Activated naive CD8-positive, alpha-beta T cell (primary cell): ENCODE data around the gene SIGLEC11.

Experiments
- H3K27ac Mint-ChIP-seq: one replicate; pipeline ENCODE4 v1.8.0; 2021; ENCODE audit warnings: mixed read lengths
- H3K27me3 Mint-ChIP-seq: one replicate; pipeline ENCODE4 v1.8.0; 2021; ENCODE audit warnings: mixed read lengths
- H3K36me3 Mint-ChIP-seq: one replicate; pipeline ENCODE4 v1.8.0; 2021; ENCODE audit warnings: mixed read lengths
- H3K4me1 Mint-ChIP-seq: one replicate; pipeline ENCODE4 v1.8.0; 2021; ENCODE audit warnings: low read depth, mixed read lengths
- H3K4me3 Mint-ChIP-seq: one replicate; pipeline ENCODE4 v1.8.0; 2021; ENCODE audit warnings: mild to moderate bottlenecking, mixed read lengths
- H3K9me3 Mint-ChIP-seq: one replicate; pipeline ENCODE4 v1.8.0; 2021; ENCODE audit warnings: low read depth, mixed read lengths

Gene SIGLEC11

DNA sequence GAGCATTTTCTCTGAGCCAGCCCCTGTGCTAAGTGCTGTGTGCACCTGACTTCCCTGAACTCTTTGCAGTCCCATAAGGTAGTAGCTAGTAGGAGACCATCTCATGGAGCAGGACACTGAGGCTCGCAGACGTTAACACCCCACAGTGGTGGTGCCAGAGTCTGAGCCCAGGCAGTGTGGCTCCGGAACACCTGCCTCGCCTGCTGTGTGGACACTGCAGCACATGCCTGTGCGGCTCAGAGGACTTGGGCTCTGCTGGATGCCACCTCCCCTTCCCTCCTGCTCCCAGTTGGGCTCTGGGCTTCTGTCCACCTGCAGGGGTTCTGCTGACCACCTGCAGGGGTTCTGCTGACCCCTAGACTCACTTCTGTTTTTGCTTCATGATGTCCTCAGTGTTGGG is 27.0 kb upstream of the SIGLEC11 start:
- H3K9me3 Mint-ChIP-seq: no peaks in the 10 kb centered on the region
- H3K4me1 Mint-ChIP-seq: peaks cover 10% of the 10 kb centered on the region
- no peaks in the 10 kb centered on the region for H3K27me3 Mint-ChIP-seq
- H3K36me3 Mint-ChIP-seq: peaks cover 18% of the 10 kb centered on the region
- no peak overlapping the region for H3K4me3 Mint-ChIP-seq
- no peak overlapping the region for H3K27ac Mint-ChIP-seq

DNA sequence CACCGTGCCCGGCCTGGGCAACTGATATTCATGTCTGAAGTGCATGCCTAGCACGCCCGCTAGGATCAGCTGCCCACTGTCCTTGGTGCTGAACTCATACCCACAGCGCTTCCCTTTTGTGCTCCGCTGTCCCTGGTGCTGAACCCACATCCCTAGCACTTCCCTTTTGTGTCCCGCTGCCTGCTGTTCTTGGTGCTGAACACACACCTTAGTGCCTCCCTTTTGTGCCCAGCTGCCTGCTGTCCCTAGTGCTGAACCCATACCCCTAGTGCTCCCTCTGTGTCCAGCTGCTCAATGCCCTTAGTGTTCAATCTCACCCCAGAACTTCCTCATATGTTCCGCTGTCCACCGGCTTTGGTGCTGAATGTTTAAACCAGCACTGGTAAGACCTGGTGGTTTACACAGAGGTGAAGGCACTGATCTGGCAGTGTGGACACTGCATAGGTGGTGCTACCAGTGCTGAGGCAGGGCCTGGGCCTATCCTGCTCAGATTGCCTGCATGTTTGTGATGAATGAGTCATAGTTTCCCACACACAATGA is 26.3 kb upstream of the SIGLEC11 start:
- H3K36me3 Mint-ChIP-seq: peaks cover 18% of the 10 kb centered on the region
- H3K4me1 Mint-ChIP-seq: peaks cover 10% of the 10 kb centered on the region
- H3K27me3 Mint-ChIP-seq: no peaks in the 10 kb centered on the region
- H3K27ac Mint-ChIP-seq: peak overlapping the region; percentile 35
- H3K4me3 Mint-ChIP-seq: no peak overlapping the region
- H3K9me3 Mint-ChIP-seq: no peaks in the 10 kb centered on the region

DNA sequence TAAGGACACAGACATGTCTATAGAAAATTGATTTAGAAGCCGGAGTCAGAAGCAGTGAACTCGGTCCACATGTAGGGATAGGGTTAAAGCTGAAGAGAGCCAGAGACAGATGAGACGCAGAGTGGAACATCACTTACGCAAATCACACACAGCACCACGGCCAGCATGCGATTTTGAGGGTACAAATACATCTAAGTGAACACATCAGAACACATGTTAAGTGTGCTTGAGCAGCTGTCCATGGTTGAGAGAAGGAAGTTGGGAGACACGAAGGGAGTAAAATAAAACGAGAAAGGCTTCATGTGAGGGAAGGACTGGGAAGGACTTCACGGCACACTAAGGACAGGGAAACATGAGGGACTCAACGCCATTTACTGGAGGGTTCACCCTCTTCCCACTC is 25.4 kb upstream of the SIGLEC11 start:
- Mint-ChIP-seq H3K4me1 (peaks cover 10% of the 10 kb centered on the region), H3K27me3 (no peaks in the 10 kb centered on the region), H3K36me3 (peaks cover 18% of the 10 kb centered on the region), H3K27ac (no peak overlapping the region), H3K4me3 (no peak overlapping the region), H3K9me3 (no peaks in the 10 kb centered on the region)

DNA sequence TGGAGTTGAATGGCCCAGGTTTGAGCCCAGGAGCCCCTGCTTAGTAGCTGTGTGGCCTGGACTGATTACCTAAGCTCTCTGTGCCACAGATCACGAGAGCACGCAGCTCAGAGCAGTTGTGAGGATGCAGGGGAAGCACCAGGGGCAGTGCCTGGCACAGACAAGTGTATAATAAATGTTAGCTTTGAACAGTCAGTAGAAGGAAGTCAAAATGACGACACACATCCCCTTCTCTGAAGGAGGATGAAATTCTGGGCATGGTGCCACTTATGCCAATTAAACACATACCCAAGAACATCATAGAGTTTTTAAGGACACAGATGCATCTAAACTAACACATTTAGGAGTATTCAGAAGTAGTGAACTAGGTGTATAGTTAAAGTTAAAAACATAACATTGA is 24.9 kb upstream of the SIGLEC11 start:
- Mint-ChIP-seq H3K36me3 (peaks cover 17% of the 10 kb centered on the region), H3K27ac (no peak overlapping the region), H3K4me3 (no peak overlapping the region), H3K27me3 (no peaks in the 10 kb centered on the region), H3K4me1 (peaks cover 10% of the 10 kb centered on the region), H3K9me3 (no peaks in the 10 kb centered on the region)

DNA sequence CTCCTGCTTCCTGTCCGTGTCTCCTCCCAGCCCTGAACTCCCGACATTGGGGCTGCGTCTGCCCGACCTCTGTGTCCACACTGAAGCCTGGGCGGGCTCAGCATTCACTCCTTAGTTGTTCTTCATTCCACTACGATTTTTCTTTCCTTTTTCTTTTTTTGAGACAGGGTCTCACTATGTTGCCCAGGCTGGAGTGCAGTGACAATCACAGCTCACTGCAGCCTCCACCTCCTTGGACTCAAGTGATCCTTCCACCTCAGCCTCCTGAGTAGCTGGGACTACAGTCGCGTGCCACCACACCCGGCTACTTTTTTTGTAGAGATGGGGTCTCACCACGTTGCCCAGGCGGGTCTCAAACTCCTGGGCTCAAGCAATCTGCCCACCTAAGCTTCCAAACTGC is 23.5 kb upstream of the SIGLEC11 start:
- H3K27me3 Mint-ChIP-seq: no peaks in the 10 kb centered on the region
- H3K36me3 Mint-ChIP-seq: peaks cover 16% of the 10 kb centered on the region
- peaks cover 10% of the 10 kb centered on the region for H3K4me1 Mint-ChIP-seq
- no peaks in the 10 kb centered on the region for H3K9me3 Mint-ChIP-seq
- no peak overlapping the region for H3K4me3 Mint-ChIP-seq
- H3K27ac Mint-ChIP-seq: no peak overlapping the region

DNA sequence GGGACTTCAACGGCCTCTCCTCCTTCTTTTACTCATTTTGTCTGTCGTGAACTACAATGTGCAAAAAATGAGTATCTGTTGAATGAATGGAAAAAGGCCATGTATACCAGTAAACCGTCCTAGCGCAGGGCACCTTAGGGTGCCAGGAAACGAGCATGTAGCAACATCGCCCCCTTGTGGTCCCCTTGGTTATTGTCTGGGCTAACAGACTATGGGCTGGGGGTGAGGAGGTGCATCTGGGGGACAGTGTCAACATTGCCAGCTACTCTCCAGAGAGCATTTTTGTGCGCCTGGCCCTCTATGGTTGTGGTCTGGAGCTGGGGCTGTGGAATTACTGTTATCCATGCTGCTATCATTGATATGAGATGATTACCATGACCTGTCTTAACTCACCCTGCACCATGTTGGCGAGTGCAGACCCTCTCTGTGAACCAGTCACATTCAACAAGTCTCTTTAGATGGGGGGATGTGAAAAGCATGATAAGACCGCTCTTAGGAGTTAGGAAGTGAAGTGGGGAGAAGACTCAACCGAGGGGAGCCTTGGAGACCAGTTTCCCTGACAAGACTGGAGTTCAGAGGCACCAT is 22.8 kb upstream of the SIGLEC11 start:
- peaks cover 12% of the 10 kb centered on the region for H3K36me3 Mint-ChIP-seq
- no peak overlapping the region for H3K4me3 Mint-ChIP-seq
- peaks cover 10% of the 10 kb centered on the region for H3K4me1 Mint-ChIP-seq
- no peaks in the 10 kb centered on the region for H3K27me3 Mint-ChIP-seq
- no peak overlapping the region for H3K27ac Mint-ChIP-seq
- H3K9me3 Mint-ChIP-seq: no peaks in the 10 kb centered on the region

DNA sequence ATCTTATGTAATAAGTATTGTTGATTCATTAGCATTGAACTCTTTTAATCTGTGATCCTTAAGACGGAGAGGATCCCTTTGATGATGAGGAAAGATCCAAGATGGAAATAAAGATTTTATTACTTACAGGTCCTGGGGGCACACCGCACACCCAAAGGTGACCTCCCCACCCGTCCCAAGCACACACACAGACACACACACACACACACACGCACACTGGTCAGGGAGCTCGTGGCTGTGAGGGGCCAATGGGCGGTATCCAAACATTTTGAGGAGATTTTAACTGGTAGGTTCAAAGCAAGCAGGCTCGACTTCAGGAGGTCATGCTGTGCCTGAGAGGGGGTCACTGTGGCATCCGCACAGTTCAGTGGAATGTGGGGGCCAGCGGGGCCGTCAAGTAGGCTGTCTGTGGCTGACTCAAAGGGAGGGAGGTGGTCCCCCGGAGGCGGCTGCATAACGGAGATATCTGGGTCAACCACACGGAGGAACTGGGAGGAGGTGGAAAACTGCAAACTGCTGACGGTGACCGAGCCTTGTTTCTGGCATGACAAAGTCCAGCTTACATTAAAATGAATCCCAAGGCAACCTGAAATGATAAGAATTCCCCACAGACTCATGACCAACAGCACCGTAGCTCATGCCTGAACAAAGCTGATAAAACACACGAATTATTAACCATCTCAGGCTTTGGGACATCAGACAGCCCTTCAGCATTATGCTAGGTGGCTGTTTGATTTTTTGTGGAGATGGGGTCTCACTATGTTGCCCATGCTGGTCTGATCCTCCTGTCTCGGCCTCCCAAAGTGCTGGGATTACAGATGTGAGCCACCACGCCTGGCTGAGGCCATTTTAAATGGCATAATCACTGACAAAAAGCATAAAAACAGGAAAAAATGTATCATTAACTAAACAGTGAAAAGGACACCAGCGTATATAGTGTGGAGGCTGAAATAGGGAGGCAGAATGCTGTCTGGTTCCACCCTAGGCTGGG is 20.9 kb upstream of the SIGLEC11 start:
- Mint-ChIP-seq H3K27ac (no peak overlapping the region), H3K36me3 (peaks cover 4% of the 10 kb centered on the region), H3K4me3 (no peak overlapping the region), H3K27me3 (no peaks in the 10 kb centered on the region), H3K4me1 (no peaks in the 10 kb centered on the region), H3K9me3 (no peaks in the 10 kb centered on the region)

DNA sequence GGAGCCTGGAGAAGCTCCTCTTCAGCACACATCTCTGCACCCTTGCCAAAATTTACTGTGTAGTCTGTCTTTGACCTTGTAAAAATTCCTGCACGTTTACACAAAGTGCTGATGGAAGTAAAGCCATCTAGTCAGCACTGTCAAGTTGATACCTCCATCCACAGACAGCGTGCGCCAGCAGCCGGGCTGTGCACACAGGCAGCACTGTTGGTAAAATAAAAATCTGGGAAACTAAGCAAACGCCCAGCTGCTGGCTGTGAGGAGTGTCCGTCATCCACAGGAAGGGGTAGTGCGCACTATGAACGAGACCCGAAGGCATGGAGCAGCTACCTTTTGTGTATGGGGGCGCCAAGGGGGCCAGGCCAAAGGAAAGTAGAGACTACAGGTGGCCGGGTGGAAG is 17.4 kb upstream of the SIGLEC11 start:
- Mint-ChIP-seq H3K9me3 (no peaks in the 10 kb centered on the region), H3K36me3 (no peaks in the 10 kb centered on the region), H3K27ac (no peak overlapping the region), H3K4me1 (no peaks in the 10 kb centered on the region), H3K4me3 (no peak overlapping the region), H3K27me3 (no peaks in the 10 kb centered on the region)

DNA sequence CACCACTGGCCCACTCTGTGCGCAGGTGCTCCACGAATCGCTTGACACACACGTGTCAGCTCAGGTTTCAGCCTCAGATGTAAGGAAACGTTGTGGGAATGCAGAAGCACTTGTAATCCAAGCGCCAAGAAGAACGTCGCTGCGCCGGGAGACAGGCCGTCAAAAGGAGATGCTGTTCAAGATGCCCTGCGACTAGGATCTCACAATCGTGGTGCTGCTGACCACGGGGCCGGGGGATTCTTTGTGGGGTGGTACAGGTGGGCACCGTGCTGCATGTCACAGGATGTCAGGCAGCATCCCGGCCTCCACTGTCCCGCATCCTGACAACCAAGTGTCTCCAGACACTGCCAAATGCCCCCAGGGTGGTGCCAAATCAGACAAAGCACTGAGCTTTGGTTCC is 16.9 kb upstream of the SIGLEC11 start:
- H3K36me3 Mint-ChIP-seq: no peaks in the 10 kb centered on the region
- no peak overlapping the region for H3K27ac Mint-ChIP-seq
- no peaks in the 10 kb centered on the region for H3K27me3 Mint-ChIP-seq
- H3K4me3 Mint-ChIP-seq: no peak overlapping the region
- no peaks in the 10 kb centered on the region for H3K4me1 Mint-ChIP-seq
- no peaks in the 10 kb centered on the region for H3K9me3 Mint-ChIP-seq

DNA sequence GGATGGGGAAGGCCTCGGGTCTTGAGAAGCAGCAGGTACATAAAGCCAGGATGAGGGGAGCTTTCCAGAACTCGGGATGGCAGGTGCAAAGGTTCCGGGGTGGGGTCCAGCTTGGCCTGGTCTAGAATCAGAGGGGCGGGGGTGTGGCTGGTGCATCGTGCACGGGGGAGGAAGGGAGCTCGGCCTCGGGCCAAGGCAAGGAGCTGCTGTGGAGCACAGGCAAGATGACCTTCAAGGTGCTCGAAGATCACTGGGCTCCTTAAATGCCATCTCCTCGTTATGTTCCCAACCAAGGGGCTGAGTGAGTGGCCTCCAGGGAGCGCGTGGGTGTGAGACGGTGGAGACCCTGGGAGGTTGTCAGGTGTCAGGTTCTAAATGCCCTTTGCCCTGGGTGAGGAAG is 16.1 kb upstream of the SIGLEC11 start:
- H3K27me3 Mint-ChIP-seq: no peaks in the 10 kb centered on the region
- no peaks in the 10 kb centered on the region for H3K9me3 Mint-ChIP-seq
- no peaks in the 10 kb centered on the region for H3K4me1 Mint-ChIP-seq
- no peak overlapping the region for H3K27ac Mint-ChIP-seq
- no peak overlapping the region for H3K4me3 Mint-ChIP-seq
- H3K36me3 Mint-ChIP-seq: no peaks in the 10 kb centered on the region

DNA sequence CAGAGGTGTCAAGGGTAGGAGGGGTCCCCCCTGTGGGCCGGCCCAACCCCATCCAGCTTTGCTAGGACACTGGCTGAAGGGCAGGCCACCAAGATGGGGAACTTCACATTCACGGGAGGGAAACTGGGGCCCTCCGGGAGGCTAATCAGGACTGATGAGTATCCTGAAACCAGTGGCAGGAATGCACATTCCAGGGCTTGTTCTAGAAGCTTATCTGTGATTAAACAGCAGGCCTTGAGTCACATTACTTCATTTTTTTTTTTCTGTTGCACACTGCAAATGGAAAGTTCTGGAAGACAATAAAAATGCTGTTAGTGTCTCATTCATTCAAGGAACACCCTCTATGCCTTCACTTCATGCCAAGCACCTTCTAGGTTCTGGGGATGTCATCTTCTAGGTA is 15.5 kb upstream of the SIGLEC11 start:
- Mint-ChIP-seq H3K27me3 (no peaks in the 10 kb centered on the region), H3K27ac (no peak overlapping the region), H3K36me3 (no peaks in the 10 kb centered on the region), H3K4me1 (no peaks in the 10 kb centered on the region), H3K9me3 (no peaks in the 10 kb centered on the region), H3K4me3 (no peak overlapping the region)

DNA sequence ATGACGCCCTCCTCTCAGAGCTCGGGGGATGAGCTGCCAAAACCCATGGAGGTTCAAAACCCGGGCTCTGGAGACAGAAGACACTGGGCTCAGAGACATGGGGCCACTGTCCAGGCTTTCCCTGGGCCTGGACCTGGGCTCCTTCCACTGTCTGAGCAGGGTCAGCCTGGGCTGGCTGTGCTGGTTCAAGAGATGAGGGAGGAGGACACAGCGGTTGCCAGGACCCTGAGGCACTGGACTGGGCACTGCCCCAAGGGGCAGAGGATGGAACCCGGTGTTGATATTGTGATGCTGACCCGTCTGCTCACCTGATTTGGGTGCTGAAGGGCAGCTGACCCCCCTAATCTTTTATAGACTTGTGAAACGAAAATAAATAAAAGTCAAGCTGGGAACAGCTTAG is 14.1 kb upstream of the SIGLEC11 start:
- H3K4me1 Mint-ChIP-seq: no peaks in the 10 kb centered on the region
- no peak overlapping the region for H3K4me3 Mint-ChIP-seq
- H3K36me3 Mint-ChIP-seq: no peaks in the 10 kb centered on the region
- no peak overlapping the region for H3K27ac Mint-ChIP-seq
- no peaks in the 10 kb centered on the region for H3K9me3 Mint-ChIP-seq
- H3K27me3 Mint-ChIP-seq: no peaks in the 10 kb centered on the region

DNA sequence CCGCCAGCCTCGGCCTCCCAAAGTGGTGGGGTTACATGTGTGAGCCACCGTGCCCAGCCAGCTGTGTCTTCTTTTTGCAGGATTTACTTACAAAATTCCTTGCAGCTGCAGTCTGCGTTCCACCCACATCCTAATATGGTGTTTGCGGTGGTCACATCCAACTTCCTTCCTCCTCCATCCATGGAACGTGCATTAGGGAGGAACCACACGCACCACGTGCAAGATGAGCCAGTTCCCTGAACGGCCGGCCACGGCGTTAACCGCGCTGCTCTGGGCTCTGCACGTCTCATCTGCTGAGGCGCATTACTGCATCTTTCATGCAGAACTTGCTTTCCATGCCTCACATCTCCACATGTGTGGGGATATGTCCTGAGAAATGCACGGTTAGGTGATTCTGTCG is 13.0 kb upstream of the SIGLEC11 start:
- no peaks in the 10 kb centered on the region for H3K36me3 Mint-ChIP-seq
- H3K27me3 Mint-ChIP-seq: no peaks in the 10 kb centered on the region
- no peak overlapping the region for H3K4me3 Mint-ChIP-seq
- H3K9me3 Mint-ChIP-seq: no peaks in the 10 kb centered on the region
- H3K27ac Mint-ChIP-seq: no peak overlapping the region
- H3K4me1 Mint-ChIP-seq: no peaks in the 10 kb centered on the region

DNA sequence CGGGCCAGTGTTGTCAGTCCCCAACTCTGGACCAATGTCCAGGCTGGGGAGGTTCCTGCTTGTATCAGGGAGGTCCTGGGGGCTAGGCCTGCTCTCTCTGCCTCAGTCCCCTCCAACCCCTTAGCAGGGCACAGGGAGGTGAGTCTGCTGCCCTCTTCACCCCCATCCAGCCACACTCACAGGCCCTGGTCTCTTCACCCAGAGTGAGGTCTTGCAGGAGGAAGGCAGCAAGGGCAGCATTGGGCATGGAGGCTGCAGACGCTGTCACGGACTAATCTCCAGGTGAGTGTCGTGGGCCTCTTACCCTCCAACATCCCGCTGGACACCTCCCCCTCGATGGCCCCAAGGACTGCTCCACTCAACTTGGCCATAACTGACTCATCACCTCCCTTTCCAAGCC is 11.9 kb upstream of the SIGLEC11 start:
- Mint-ChIP-seq H3K27ac (no peak overlapping the region), H3K4me3 (no peak overlapping the region), H3K9me3 (no peaks in the 10 kb centered on the region), H3K27me3 (peaks cover 2% of the 10 kb centered on the region), H3K36me3 (no peaks in the 10 kb centered on the region), H3K4me1 (no peaks in the 10 kb centered on the region)

DNA sequence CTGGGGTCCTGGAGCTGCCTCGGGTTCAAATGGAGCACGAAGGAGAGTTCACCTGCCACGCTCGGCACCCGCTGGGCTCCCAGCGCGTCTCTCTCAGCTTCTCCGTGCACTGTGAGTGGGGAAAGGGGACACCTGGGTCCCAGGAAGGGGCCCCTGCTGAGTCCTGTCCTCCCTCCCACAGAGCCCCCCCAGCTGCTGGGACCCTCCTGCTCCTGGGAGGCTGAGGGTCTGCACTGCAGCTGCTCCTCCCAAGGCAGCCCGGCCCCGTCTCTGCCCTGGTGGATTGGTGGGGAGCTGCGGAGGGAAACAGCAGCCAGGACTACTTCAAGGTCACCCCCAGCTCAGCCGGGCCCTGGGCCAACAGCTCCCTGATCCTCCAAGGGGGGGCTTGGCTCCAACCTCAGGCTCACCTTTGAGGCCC is 11.0 kb upstream of the SIGLEC11 start:
- no peaks in the 10 kb centered on the region for H3K36me3 Mint-ChIP-seq
- H3K4me1 Mint-ChIP-seq: no peaks in the 10 kb centered on the region
- H3K27ac Mint-ChIP-seq: no peak overlapping the region
- no peaks in the 10 kb centered on the region for H3K9me3 Mint-ChIP-seq
- peaks cover 2% of the 10 kb centered on the region for H3K27me3 Mint-ChIP-seq
- no peak overlapping the region for H3K4me3 Mint-ChIP-seq
